ENCODE measurements around the gene SCN4B. TPM values are rescaled to one million over a fixed set of nuclear protein-coding genes. Genes with fewer than 3 reads are reported as not detected.

The SCN4B gene
- total RNA-seq, 1 donor from 2014 or later = 0.89 TPM

- no peaks in the 10 kb centered on the region for H3K4me1 ChIP-seq (ENCODE audit: insufficient read depth, low read length)
- H3K27ac ChIP-seq (ENCODE audit: low read depth, low read length) = no peak overlapping the region
- FAIRE-seq = no peak
- H3K79me2 ChIP-seq (ENCODE audit: insufficient read depth, low read length) = no peaks in the 10 kb centered on the region
- no peak overlapping the region for H3K9ac ChIP-seq (ENCODE audit: low read length)
- no peak for TF ChIP-seq EZH2 (IDR thresholded peaks at IDR 0.05; ENCODE audit: insufficient read depth, low read length)
- peak; percentile 70 for TF ChIP-seq CTCF (IDR thresholded peaks at IDR 0.05; ENCODE audit: insufficient read depth, low read depth, low read length)
- no peak overlapping the region for H2AFZ ChIP-seq (ENCODE audit: low read depth, low read length)
- no peaks in the 10 kb centered on the region for H3K9me3 Mint-ChIP-seq (ENCODE audit: unreplicated experiment)
- H3K36me3 Mint-ChIP-seq (ENCODE audit: low read depth, unreplicated experiment) = no peaks in the 10 kb centered on the region
- no peak overlapping the region for H3K4me3 Mint-ChIP-seq (ENCODE audit: unreplicated experiment)
- H3K36me3 ChIP-seq (ENCODE audit: insufficient read depth, low read length) = no peaks in the 10 kb centered on the region
- H3K27me3 Mint-ChIP-seq (ENCODE audit: low read depth, unreplicated experiment) = peaks cover 2% of the 10 kb centered on the region
- no peak overlapping the region for H3K27ac Mint-ChIP-seq (ENCODE audit: unreplicated experiment)
- no peaks in the 10 kb centered on the region for H3K9me3 ChIP-seq (ENCODE audit: insufficient read depth, low read depth, low read length)
- no peaks in the 10 kb centered on the region for H4K20me1 ChIP-seq (ENCODE audit: insufficient read depth, low read length)
- DNase-seq (ENCODE audit: low read depth) = peak; percentile 24
- no peak overlapping the region for H3K4me3 ChIP-seq (ENCODE audit: insufficient read depth, low read depth, low read length)
- H3K4me2 ChIP-seq (ENCODE audit: low read length) = peak overlapping the region; percentile 49
- H3K4me1 Mint-ChIP-seq (ENCODE audit: low read depth, unreplicated experiment) = peaks cover 13% of the 10 kb centered on the region
- H3K27me3 ChIP-seq (ENCODE audit: insufficient read depth, low read length) = peaks cover 5% of the 10 kb centered on the region
Measured at GRCh38 chr11:118198370-118198769, 45.7 kb upstream of the SCN4B start.

GRCh38 chr11:118194835-118195627 lies 42.4 kb upstream of the SCN4B start:
- no peak overlapping the region for H3K4me2 ChIP-seq (ENCODE audit: low read length)
- Mint-ChIP-seq H3K9me3 (ENCODE audit: unreplicated experiment) (peaks cover 3% of the 10 kb centered on the region), H3K27me3 (ENCODE audit: low read depth, unreplicated experiment) (peaks cover 2% of the 10 kb centered on the region), H3K27ac (ENCODE audit: unreplicated experiment) (peak overlapping the region; percentile 62), H3K36me3 (ENCODE audit: low read depth, unreplicated experiment) (no peaks in the 10 kb centered on the region), H3K4me1 (ENCODE audit: low read depth, unreplicated experiment) (peaks cover 13% of the 10 kb centered on the region), H3K4me3 (ENCODE audit: unreplicated experiment) (no peak overlapping the region)
- H3K36me3 ChIP-seq (ENCODE audit: insufficient read depth, low read length) = no peaks in the 10 kb centered on the region
- no peaks in the 10 kb centered on the region for H3K9me3 ChIP-seq (ENCODE audit: insufficient read depth, low read depth, low read length)
- H2AFZ ChIP-seq (ENCODE audit: low read depth, low read length) = peak overlapping the region; percentile 15
- H3K4me1 ChIP-seq (ENCODE audit: insufficient read depth, low read length) = no peaks in the 10 kb centered on the region
- H3K4me3 ChIP-seq (ENCODE audit: insufficient read depth, low read depth, low read length) = no peak overlapping the region
- TF ChIP-seq EZH2 (IDR thresholded peaks at IDR 0.05; ENCODE audit: insufficient read depth, low read length) (no peak), CTCF (IDR thresholded peaks at IDR 0.05; ENCODE audit: insufficient read depth, low read depth, low read length) (no peak)
- H3K27me3 ChIP-seq (ENCODE audit: insufficient read depth, low read length) = no peaks in the 10 kb centered on the region
- H3K9ac ChIP-seq (ENCODE audit: low read length) = peak overlapping the region; percentile 26
- FAIRE-seq = no peak
- no peak overlapping the region for H3K27ac ChIP-seq (ENCODE audit: low read depth, low read length)
- no peaks in the 10 kb centered on the region for H4K20me1 ChIP-seq (ENCODE audit: insufficient read depth, low read length)
- peak; percentile 55 for DNase-seq (ENCODE audit: low read depth)
- H3K79me2 ChIP-seq (ENCODE audit: insufficient read depth, low read length) = no peaks in the 10 kb centered on the region
